H1 (cell line): ENCODE results near the gene RAPGEF1. TPM values are rescaled to one million over a fixed set of nuclear protein-coding genes. Genes with fewer than 3 reads are reported as not detected.

Experiments
- CTCF ChIA-PET: fragments of 300-600 bp; sonication (Branson Sonifier 250); formaldehyde crosslinking; loops from one replicate; lab custom pipeline; 2021; ENCODE audit not compliant: partially characterized antibody; lab: Charles Lee
- POLR2A ChIA-PET: fragments of 300-600 bp; sonication (Branson Sonifier 250); formaldehyde crosslinking; loops from one replicate; lab custom pipeline; 2021; ENCODE audit warnings: inconsistent platforms; ENCODE audit not compliant: partially characterized antibody; lab: Charles Lee
- DNase-seq, 2 experiments: peaks; one replicate each; pipeline versions ENCODE4 v3.0.0 to v3.0.0-alpha.2; 2010 to 2022; ENCODE audit warnings: low spot score in 2 of 2, low read depth in 1 of 2, mixed read lengths in 1 of 2
- FAIRE-seq: peaks from 2 replicates; lab custom pipeline; 2011; peaks lifted over from hg19 to GRCh38; lab: Jason Lieb, UNC
- H2AFZ ChIP-seq: 2 replicates; pipeline ENCODE4 v1.8.1; 2012; ENCODE audit warnings: low read length, inconsistent platforms
- H2AK5ac ChIP-seq: 2 replicates; pipeline ENCODE4 v1.6.1; 2013; ENCODE audit warnings: low read depth, low read length
- H2BK120ac ChIP-seq: replicated peaks from 2 replicates; pipeline ENCODE3; 2013; ENCODE audit warnings: low read depth, low read length, inconsistent platforms
- H2BK12ac ChIP-seq: 2 replicates; pipeline ENCODE4 v1.6.1; 2013; ENCODE audit warnings: low read depth, low read length
- H2BK15ac ChIP-seq: 2 replicates; pipeline ENCODE4 v1.6.1; 2013; ENCODE audit warnings: low read length
- H2BK20ac ChIP-seq: 2 replicates; pipeline ENCODE4 v1.6.1; 2013; ENCODE audit warnings: low read length
- H2BK5ac ChIP-seq: 2 replicates; pipeline ENCODE4 v1.6.1; 2013; ENCODE audit warnings: low read depth, low read length
- H3K14ac ChIP-seq: 2 replicates; pipeline ENCODE4 v1.6.1; 2013; ENCODE audit warnings: inconsistent platforms; ENCODE audit not compliant: insufficient read length
- H3K18ac ChIP-seq: 2 replicates; pipeline ENCODE4 v1.6.1; 2013; ENCODE audit warnings: low read length; ENCODE audit errors: extremely low read depth
- H3K23ac ChIP-seq: 2 replicates; pipeline ENCODE4 v1.6.1; 2013; ENCODE audit warnings: inconsistent platforms; ENCODE audit not compliant: insufficient read length
- H3K23me2 ChIP-seq: 2 replicates; pipeline ENCODE4 v1.6.1; 2013; ENCODE audit warnings: low read depth, low read length
- H3K27ac ChIP-seq: 2 replicates; pipeline ENCODE4 v1.6.1; 2011; ENCODE audit warnings: low read depth, low read length, inconsistent platforms
- H3K27me3 ChIP-seq, 4 experiments: replicated peaks in 1 of 4; 1 replicate in 1 of 4; 2 replicates in 3 of 4; pipeline versions ENCODE4 v1.6.1 to v1.8.1; 2011 to 2013; ENCODE audit warnings: low read length in 3 of 4, mild to moderate bottlenecking in 3 of 4, inconsistent platforms in 2 of 4, mixed read lengths in 2 of 4, moderate library complexity in 1 of 4; ENCODE audit not compliant: control insufficient read depth in 3 of 4, insufficient read depth in 3 of 4; ENCODE audit errors: extremely low read depth in 1 of 4
- H3K36me3 ChIP-seq, 4 experiments: 2 replicates each; pipeline versions ENCODE4 v1.6.1 to v1.8.1; 2011 to 2013; ENCODE audit warnings: mild to moderate bottlenecking in 4 of 4, low read length in 3 of 4, moderate library complexity in 2 of 4, control low read depth in 1 of 4, inconsistent platforms in 1 of 4; ENCODE audit not compliant: insufficient read depth in 4 of 4, control insufficient read depth in 2 of 4
- H3K4ac ChIP-seq: replicated peaks from 2 replicates; pipeline ENCODE3; 2013; ENCODE audit warnings: low read length, low read depth, mixed read lengths, inconsistent platforms; ENCODE audit not compliant: insufficient read length
- H3K4me1 ChIP-seq, 4 experiments: replicated peaks in 1 of 4; 1 replicate in 1 of 4; 2 replicates in 3 of 4; pipeline versions ENCODE4 v1.6.1 to v1.8.1; 2011 to 2013; ENCODE audit warnings: low read length in 3 of 4, inconsistent platforms in 2 of 4, mixed read lengths in 1 of 4; ENCODE audit not compliant: insufficient read depth in 4 of 4, control insufficient read depth in 3 of 4
- H3K4me2 ChIP-seq, 2 experiments: 2 replicates each; pipeline versions ENCODE4 v1.6.1 to v1.8.1; 2011 to 2013; ENCODE audit warnings: low read depth in 2 of 2, low read length in 2 of 2, control low read depth in 1 of 2, inconsistent platforms in 1 of 2, mild to moderate bottlenecking in 1 of 2; ENCODE audit not compliant: insufficient read depth in 1 of 2
- H3K4me3 ChIP-seq, 4 experiments: fragments of 200-600, 300-600 bp in 1 of 4; sonication (generic), shearing (Covaris generic), sonication (Bioruptor Twin) in 1 of 4; 2 replicates each; pipeline versions ENCODE4 v1.5.1 to v1.8.1; 2011 to 2016; ENCODE audit warnings: low read length in 4 of 4, low read depth in 3 of 4, control low read depth in 2 of 4, inconsistent platforms in 2 of 4, mild to moderate bottlenecking in 2 of 4, mixed read lengths in 1 of 4, moderate library complexity in 1 of 4; ENCODE audit not compliant: insufficient read depth in 2 of 4; ENCODE audit errors: extremely low read depth in 1 of 4
- H3K56ac ChIP-seq: replicated peaks from 2 replicates; pipeline ENCODE3; 2013; ENCODE audit warnings: low read depth, mild to moderate bottlenecking, mixed read lengths, low read length, inconsistent platforms; ENCODE audit not compliant: insufficient read length
- H3K79me1 ChIP-seq: 2 replicates; pipeline ENCODE4 v1.6.1; 2013; ENCODE audit warnings: low read depth, low read length, control low read depth
- H3K79me2 ChIP-seq, 2 experiments: 2 replicates each; pipeline versions ENCODE4 v1.6.1 to v1.8.1; 2012 to 2013; ENCODE audit warnings: low read length in 2 of 2, mild to moderate bottlenecking in 2 of 2, inconsistent platforms in 1 of 2; ENCODE audit not compliant: insufficient read depth in 2 of 2, control insufficient read depth in 1 of 2
- H3K9ac ChIP-seq, 4 experiments: replicated peaks in 1 of 4; 1 replicate in 1 of 4; 2 replicates in 3 of 4; pipeline versions ENCODE4 v1.6.1 to v1.8.1; 2011 to 2013; ENCODE audit warnings: low read depth in 3 of 4, low read length in 3 of 4, control low read depth in 2 of 4, mild to moderate bottlenecking in 2 of 4, moderate library complexity in 2 of 4, inconsistent platforms in 1 of 4; ENCODE audit errors: extremely low read depth in 1 of 4
- H3K9me3 ChIP-seq, 2 experiments: 2 replicates each; pipeline versions ENCODE4 v1.6.1 to v1.8.1; 2012 to 2013; ENCODE audit warnings: mild to moderate bottlenecking in 2 of 2, moderate library complexity in 2 of 2, control low read depth in 1 of 2, inconsistent platforms in 1 of 2, low read depth in 1 of 2, low read length in 1 of 2, mixed read lengths in 1 of 2; ENCODE audit not compliant: insufficient read depth in 2 of 2
- H4K20me1 ChIP-seq, 2 experiments: replicated peaks in 1 of 2; 2 replicates each; pipeline versions ENCODE3 to v1.8.1; 2011 to 2013; ENCODE audit warnings: inconsistent platforms in 2 of 2, low read length in 2 of 2, mild to moderate bottlenecking in 1 of 2; ENCODE audit not compliant: insufficient read depth in 2 of 2, control insufficient read depth in 1 of 2
- H4K5ac ChIP-seq: 2 replicates; pipeline ENCODE4 v1.6.1; 2013; ENCODE audit warnings: low read length, low read depth, mixed read lengths, inconsistent platforms; ENCODE audit not compliant: insufficient read length
- H4K8ac ChIP-seq: 2 replicates; pipeline ENCODE4 v1.8.0; 2013; ENCODE audit warnings: mild to moderate bottlenecking, moderate library complexity, low read length, inconsistent platforms; ENCODE audit not compliant: insufficient read depth; ENCODE audit errors: extremely low read depth
- H4K91ac ChIP-seq: replicated peaks from 2 replicates; pipeline ENCODE3; 2013; ENCODE audit warnings: low read length, mixed read lengths, inconsistent platforms; ENCODE audit not compliant: insufficient read length
- BACH1 ChIP-seq: IDR thresholded peaks from 2 replicates; pipeline ENCODE4 v1.6.1; 2012; ENCODE audit warnings: low read length, improper control_type of control experiment
- TEAD4 ChIP-seq: IDR thresholded peaks from 2 replicates; pipeline ENCODE4 v1.6.1; 2012; ENCODE audit warnings: low read depth, low read length, inconsistent platforms, mixed read lengths
- WGBS, 2 experiments: shearing (Covaris generic) in 1 of 2; methylation state at CpG; one replicate each; pipeline versions ENCODE4 v1.1.6 to v1.1.7; 2013 to 2015; ENCODE audit warnings: low lambda C conversion rate in 2 of 2, mixed read lengths in 2 of 2, inconsistent platforms in 1 of 2, low coverage in 1 of 2, missing lambda C conversion rate in 1 of 2; ENCODE audit not compliant: insufficient replicate concordance in 2 of 2, insufficient coverage in 1 of 2, insufficient read length in 1 of 2; ENCODE audit errors: extremely low coverage in 1 of 2, missing lambda C conversion rate in 1 of 2; 5-methylcytosine and 5-hydroxymethylcytosine counted together
- polyA plus RNA-seq, 7 experiments: library from polyadenylated mRNA; depleted of rRNA in 3 of 7; stranded (reverse) in 5 of 7; unstranded in 2 of 7; fragments of >200 nt in 5 of 7; fragments of 200-250 nt in 2 of 7; gene quantifications; 1 replicate in 5 of 7; 2 replicates in 1 of 7; 4 replicates in 1 of 7; pipeline versions ENCODE4 v1.2.1 to v1.2.3, GENCODE V29; 2011 to 2013; ENCODE audit warnings: missing spikeins in 2 of 7, mixed read lengths in 2 of 7
- total RNA-seq: library from RNA; stranded (reverse); fragmentation: NEBNext Ultra II Directional; extraction: Animal tissue kit (Norgen Biotek cat#: 25700); gene quantifications from 2 replicates; pipeline ENCODE4 v1.2.1, GENCODE V29; 2021

RAPGEF1 gene
- total and polyA plus RNA-seq, 2 of the 8 experiments (the other 6 are each of a cell fraction or from before 2014, with no cell fraction given): 29.7 to 78.9 TPM

DNA sequence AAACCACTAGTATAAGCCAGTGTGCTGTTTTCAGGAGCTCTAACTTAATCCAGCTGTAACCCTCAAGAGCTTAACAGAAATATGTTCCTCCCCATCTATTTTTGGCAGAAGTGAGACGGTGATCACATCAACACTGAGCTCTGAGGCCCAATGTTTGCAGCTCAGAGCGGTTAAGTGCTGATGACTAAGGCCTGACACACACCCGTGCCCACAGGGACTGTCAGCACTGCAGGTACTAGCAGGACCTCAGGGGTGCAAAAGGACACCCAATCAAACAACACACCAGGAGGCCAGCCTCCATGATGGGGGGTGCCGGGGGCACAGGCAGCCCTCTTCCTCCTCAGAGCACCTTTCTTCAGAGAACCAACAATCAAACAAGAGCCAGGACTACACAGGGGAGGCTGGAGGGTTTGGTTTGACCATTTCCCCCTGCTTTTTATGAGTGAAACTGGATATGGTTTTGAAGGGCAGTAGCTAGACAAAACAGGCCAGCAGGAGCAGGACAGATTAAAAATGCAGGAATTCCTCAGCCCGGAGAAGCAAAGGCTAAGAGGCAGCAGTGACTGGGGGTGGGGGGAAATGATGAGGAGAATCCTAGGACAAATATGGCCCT lies 61.3 kb downstream of the RAPGEF1 start:
- TF ChIP-seq TEAD4: peak; percentile 48; the same call in 1 of the 2 replicates
- no peak for TF ChIP-seq BACH1
- H2AFZ ChIP-seq: no peak overlapping the region
- H3K27me3 ChIP-seq: no peaks in the 10 kb centered on the region
- H2BK5ac ChIP-seq: peak overlapping the region; percentile 71; the same call in 1 of the 2 replicates
- peaks cover 9 to 44% (median 32%) of the 10 kb centered on the region in 4 experiments for H3K4me1 ChIP-seq
- no peaks in the 10 kb centered on the region; the same call in 1 of the 2 replicates for H3K79me1 ChIP-seq
- POLR2A ChIA-PET: interaction anchor here (1.1 to 1.9 kb wide), 3 partner anchors 10 to 19 kb away, joined by 3 to 8 read pairs (median 5); no protein-coding TSS in a partner anchor
- no peak overlapping the region for H3K14ac ChIP-seq
- H3K27ac ChIP-seq: peak overlapping the region; percentile 38; the same call in 1 of the 2 replicates
- peak overlapping the region; percentile 85 for H3K18ac ChIP-seq
- CTCF ChIA-PET: interaction anchor here (0.6 to 3.1 kb wide), 5 partner anchors 13 to 65 kb away, joined by 3 to 17 read pairs (median 5); no protein-coding TSS in a partner anchor
- FAIRE-seq (no peak), DNase-seq (no peak)
- H4K91ac ChIP-seq: peak overlapping the region; percentile 32
- H3K4me2 ChIP-seq: peak overlapping the region; percentile 18 to 44; a peak in 3 of 4 replicates
- no peak overlapping the region; a peak in 1 of 7 replicates for H3K9ac ChIP-seq
- peak overlapping the region; percentile 68; the same call in 1 of the 2 replicates for H2BK20ac ChIP-seq
- WGBS, 2 experiments: 56% methylated on average over 5 of the region's 5 CpGs; no CpG with 5 or more reads in 1 of the 2 experiments
- peaks cover 0 to 62% of the 10 kb centered on the region in 2 experiments; a peak in 2 of 4 replicates for H3K79me2 ChIP-seq
- H3K23ac ChIP-seq: no peak overlapping the region
- no peaks in the 10 kb centered on the region for H4K20me1 ChIP-seq
- H4K5ac ChIP-seq: no peak overlapping the region
- no peaks in the 10 kb centered on the region for H3K36me3 ChIP-seq
- H3K23me2 ChIP-seq: no peaks in the 10 kb centered on the region
- no peak overlapping the region for H3K56ac ChIP-seq
- no peak overlapping the region for H4K8ac ChIP-seq
- peak overlapping the region; percentile 97 for H2AK5ac ChIP-seq
- H2BK12ac ChIP-seq: peak overlapping the region; percentile 62
- peak overlapping the region in 1 of 4 experiments; percentile 8; a peak in 1 of 8 replicates for H3K4me3 ChIP-seq
- H3K9me3 ChIP-seq: peaks cover 0 to 2% of the 10 kb centered on the region in 2 experiments; a peak in 1 of 4 replicates
- peak overlapping the region; percentile 99 for H2BK15ac ChIP-seq
- peak overlapping the region; percentile 13 for H2BK120ac ChIP-seq
- H3K4ac ChIP-seq: peak overlapping the region; percentile 17
